Fibroblast of lung (primary cell): Measurements from ENCODE around the gene IFNL1. TPM values are rescaled to one million over a fixed set of nuclear protein-coding genes. Genes with fewer than 3 reads are reported as not detected.

Experiments used
- DNase-seq, 2 donors: peaks; one replicate each; pipeline versions ENCODE4 v3.0.0 to v3.0.0-alpha.2; 2010; ENCODE audit warnings: low read depth in 2 of 2
- H2AFZ ChIP-seq: 2 replicates; pipeline ENCODE4 v1.5.1; 2012; ENCODE audit warnings: low read length, control low read depth, inconsistent platforms
- H3K27ac ChIP-seq: 2 replicates; pipeline ENCODE4 v1.5.1; 2011; ENCODE audit warnings: low read length, control low read depth; ENCODE audit not compliant: insufficient read depth
- H3K27me3 ChIP-seq: 2 replicates; pipeline ENCODE4 v1.5.1; 2011; ENCODE audit warnings: mild to moderate bottlenecking, low read length; ENCODE audit not compliant: control insufficient read depth, insufficient read depth
- H3K36me3 ChIP-seq: 2 replicates; pipeline ENCODE4 v1.5.1; 2011; ENCODE audit warnings: low read length; ENCODE audit not compliant: control insufficient read depth, insufficient read depth
- H3K4me1 ChIP-seq: 2 replicates; pipeline ENCODE4 v1.5.1; 2011; ENCODE audit warnings: low read length; ENCODE audit not compliant: control insufficient read depth, insufficient read depth; ENCODE audit errors: extremely low read depth
- H3K4me2 ChIP-seq: 2 replicates; pipeline ENCODE4 v1.5.1; 2011; ENCODE audit warnings: low read length, control low read depth; ENCODE audit not compliant: insufficient read depth; ENCODE audit errors: extremely low read depth
- H3K4me3 ChIP-seq, 4 experiments: fragments of 200-600 bp in 1 of 4; sonication (generic) in 1 of 4; replicated peaks in 1 of 4; 2 replicates each; pipeline ENCODE4 v1.5.1; 2011 to 2016; ENCODE audit warnings: low read length in 4 of 4, low read depth in 3 of 4, mild to moderate bottlenecking in 3 of 4, control low read depth in 2 of 4, inconsistent platforms in 1 of 4, mixed read lengths in 1 of 4; ENCODE audit not compliant: insufficient read depth in 1 of 4; ENCODE audit errors: control extremely low read depth in 1 of 4
- H3K79me2 ChIP-seq: 2 replicates; pipeline ENCODE4 v1.5.1; 2012; ENCODE audit warnings: mild to moderate bottlenecking, low read length, inconsistent platforms; ENCODE audit not compliant: control insufficient read depth, insufficient read depth
- H3K9ac ChIP-seq: 2 replicates; pipeline ENCODE4 v1.5.1; 2011; ENCODE audit warnings: mild to moderate bottlenecking, low read length, control low read depth; ENCODE audit not compliant: insufficient read depth
- H3K9me3 ChIP-seq: 2 replicates; pipeline ENCODE4 v1.5.1; 2012; ENCODE audit warnings: low read depth, low read length; ENCODE audit not compliant: control insufficient read depth, insufficient read depth
- H4K20me1 ChIP-seq: 2 replicates; pipeline ENCODE4 v1.5.1; 2011; ENCODE audit warnings: low read length; ENCODE audit not compliant: control insufficient read depth, insufficient read depth; ENCODE audit errors: extremely low read depth
- CTCF ChIP-seq, 2 donors: IDR thresholded peaks in 1 of 2; conservative IDR thresholded peaks in 1 of 2; 1 replicate in 1 of 2; 2 replicates in 1 of 2; pipeline ENCODE4 v1.5.1; 2011 to 2012; ENCODE audit warnings: low read length in 2 of 2, control low read depth in 1 of 2, inconsistent platforms in 1 of 2, low read depth in 1 of 2, mild to moderate bottlenecking in 1 of 2
- EZH2 ChIP-seq: IDR thresholded peaks from 2 replicates; pipeline ENCODE4 v1.5.1; 2012; ENCODE audit warnings: low read length, control low read depth, mild to moderate bottlenecking; ENCODE audit errors: missing control alignments
- polyA plus RNA-seq, 2 donors: library from polyadenylated mRNA; depleted of rRNA in 1 of 2; stranded (reverse) in 1 of 2; unstranded in 1 of 2; fragments of >200 nt; gene quantifications; 2 replicates each; pipeline ENCODE4 v1.2.1, GENCODE V29; 2011 to 2012; ENCODE audit warnings: missing spikeins in 1 of 2
- total RNA-seq: library from RNA; depleted of rRNA; stranded (reverse); fragments of >200 nt; gene quantifications from 2 replicates; pipeline ENCODE4 v1.2.1, GENCODE V29; 2014

IFNL1 gene
- total and polyA plus RNA-seq, 2 donors (not counting 1 experiment from before 2014, with no cell fraction given), result not detected

- Histone ChIP-seq H3K79me2 (no peaks in the 10 kb centered on the region), H3K4me2 (no peak overlapping the region), H2AFZ (no peak overlapping the region), H4K20me1 (no peaks in the 10 kb centered on the region), H3K9ac (no peak overlapping the region), H3K27me3 (peaks cover 34% of the 10 kb centered on the region), H3K27ac (no peak overlapping the region), H3K36me3 (no peaks in the 10 kb centered on the region), H3K4me1 (no peaks in the 10 kb centered on the region), H3K4me3 (no peak overlapping the region), H3K9me3 (no peaks in the 10 kb centered on the region)
- TF ChIP-seq EZH2 (no peak), CTCF (conservative IDR thresholded peaks at IDR 0.05 in 1 of 2, IDR thresholded peaks at IDR 0.05 in 1 of 2; ENCODE audit: low read depth in 1 of 2, low read length in 2 of 2) (no peak)
- DNase-seq, result no peak
Measured at GRCh38 chr19:39304185-39304513, 7.9 kb downstream of the IFNL1 start.

GRCh38 chr19:39304701-39305571, 8.7 kb downstream of the IFNL1 start:
- Histone ChIP-seq H3K36me3 (no peaks in the 10 kb centered on the region), H4K20me1 (no peaks in the 10 kb centered on the region), H3K27me3 (peaks cover 34% of the 10 kb centered on the region), H3K4me2 (no peak overlapping the region), H3K79me2 (no peaks in the 10 kb centered on the region), H3K4me1 (no peaks in the 10 kb centered on the region), H2AFZ (no peak overlapping the region), H3K4me3 (no peak overlapping the region), H3K27ac (no peak overlapping the region), H3K9ac (no peak overlapping the region), H3K9me3 (no peaks in the 10 kb centered on the region)
- no peak for DNase-seq
- TF ChIP-seq EZH2 (no peak), CTCF (conservative IDR thresholded peaks at IDR 0.05 in 1 of 2, IDR thresholded peaks at IDR 0.05 in 1 of 2; ENCODE audit: low read depth in 1 of 2, low read length in 2 of 2) (no peak)

- no peaks in the 10 kb centered on the region for H3K9me3 ChIP-seq
- H3K4me2 ChIP-seq, result no peak overlapping the region
- H3K4me1 ChIP-seq, result no peaks in the 10 kb centered on the region
- no peak for TF ChIP-seq CTCF (conservative IDR thresholded peaks at IDR 0.05 in 1 of 2, IDR thresholded peaks at IDR 0.05 in 1 of 2; ENCODE audit: low read depth in 1 of 2, low read length in 2 of 2)
- no peak for TF ChIP-seq EZH2
- H3K79me2 ChIP-seq, result no peaks in the 10 kb centered on the region
- H3K9ac ChIP-seq, result no peak overlapping the region
- no peak for DNase-seq
- no peaks in the 10 kb centered on the region for H3K36me3 ChIP-seq
- H2AFZ ChIP-seq, result no peak overlapping the region
- no peak overlapping the region for H3K27ac ChIP-seq
- peaks cover 34% of the 10 kb centered on the region for H3K27me3 ChIP-seq
- H3K4me3 ChIP-seq, result no peak overlapping the region
- H4K20me1 ChIP-seq, result no peaks in the 10 kb centered on the region
Measured at GRCh38 chr19:39306075-39306474, 9.9 kb downstream of the IFNL1 start.
